NT2/D1 (cell line): ENCODE measurements around the gene YPEL1.
"Not testable (repeated sequence)": the region's sequence is repeated elsewhere in the genome, so short reads cannot be mapped to it uniquely, and the experiment has no call there.

Experiments
- DNase-seq: peaks from one replicate; pipeline ENCODE4 v3.0.0-alpha.2; 2011; ENCODE audit warnings: low read depth, low spot score
- H3K27me3 ChIP-seq: 2 replicates; pipeline ENCODE4 v1.6.0; 2011; ENCODE audit warnings: mild to moderate bottlenecking; ENCODE audit not compliant: insufficient read length, insufficient read depth
- H3K36me3 ChIP-seq: 2 replicates; pipeline ENCODE4 v1.6.1; 2011; ENCODE audit warnings: mild to moderate bottlenecking, low read length, mixed read lengths; ENCODE audit not compliant: insufficient read depth, insufficient read length
- H3K4me1 ChIP-seq: 2 replicates; pipeline ENCODE4 v1.5.1; 2011; ENCODE audit not compliant: insufficient read depth, insufficient read length
- H3K4me3 ChIP-seq: 2 replicates; pipeline ENCODE4 v1.5.1; 2011; ENCODE audit warnings: low read depth; ENCODE audit not compliant: insufficient read length
- H3K9ac ChIP-seq: 2 replicates; pipeline ENCODE4 v1.6.0; 2011; ENCODE audit warnings: low read depth; ENCODE audit not compliant: insufficient read length
- H3K9me3 ChIP-seq: 2 replicates; pipeline ENCODE4 v1.5.1; 2011; ENCODE audit warnings: mild to moderate bottlenecking, low read length; ENCODE audit not compliant: insufficient read depth
- SUZ12 ChIP-seq: IDR thresholded peaks from 2 replicates; pipeline ENCODE4 v1.6.1; 2011; ENCODE audit not compliant: insufficient read length, insufficient read depth; ENCODE audit errors: extremely low read depth
- YY1 ChIP-seq: IDR thresholded peaks from 2 replicates; pipeline ENCODE4 v1.6.1; 2011; ENCODE audit not compliant: insufficient read length, insufficient read depth
- ZNF274 ChIP-seq: IDR thresholded peaks from 2 replicates; pipeline ENCODE4 v1.6.1; 2011; ENCODE audit warnings: mild to moderate bottlenecking, low read depth, low read length

YPEL1 gene

GRCh38 chr22:21683401-21683811, 52.2 kb downstream of the YPEL1 start:
- no peak for DNase-seq
- no peak for TF ChIP-seq YY1
- TF ChIP-seq ZNF274, result no peak
- no peak for TF ChIP-seq SUZ12
- Histone ChIP-seq H3K9ac (no peak overlapping the region), H3K4me3 (no peak overlapping the region), H3K27me3 (no peaks in the 10 kb centered on the region), H3K9me3 (no peaks in the 10 kb centered on the region), H3K36me3 (peaks cover 62% of the 10 kb centered on the region), H3K4me1 (peaks cover 3% of the 10 kb centered on the region)

GRCh38 chr22:21682385-21683175, 53.0 kb downstream of the YPEL1 start:
- Histone ChIP-seq H3K27me3 (no peaks in the 10 kb centered on the region), H3K4me1 (peaks cover 6% of the 10 kb centered on the region), H3K9ac (no peak overlapping the region), H3K36me3 (peaks cover 55% of the 10 kb centered on the region), H3K4me3 (no peak overlapping the region), H3K9me3 (peaks cover 5% of the 10 kb centered on the region; the same call in 1 of the 2 replicates)
- DNase-seq, result no peak
- TF ChIP-seq SUZ12 (no peak), ZNF274 (no peak), YY1 (no peak)

DNA sequence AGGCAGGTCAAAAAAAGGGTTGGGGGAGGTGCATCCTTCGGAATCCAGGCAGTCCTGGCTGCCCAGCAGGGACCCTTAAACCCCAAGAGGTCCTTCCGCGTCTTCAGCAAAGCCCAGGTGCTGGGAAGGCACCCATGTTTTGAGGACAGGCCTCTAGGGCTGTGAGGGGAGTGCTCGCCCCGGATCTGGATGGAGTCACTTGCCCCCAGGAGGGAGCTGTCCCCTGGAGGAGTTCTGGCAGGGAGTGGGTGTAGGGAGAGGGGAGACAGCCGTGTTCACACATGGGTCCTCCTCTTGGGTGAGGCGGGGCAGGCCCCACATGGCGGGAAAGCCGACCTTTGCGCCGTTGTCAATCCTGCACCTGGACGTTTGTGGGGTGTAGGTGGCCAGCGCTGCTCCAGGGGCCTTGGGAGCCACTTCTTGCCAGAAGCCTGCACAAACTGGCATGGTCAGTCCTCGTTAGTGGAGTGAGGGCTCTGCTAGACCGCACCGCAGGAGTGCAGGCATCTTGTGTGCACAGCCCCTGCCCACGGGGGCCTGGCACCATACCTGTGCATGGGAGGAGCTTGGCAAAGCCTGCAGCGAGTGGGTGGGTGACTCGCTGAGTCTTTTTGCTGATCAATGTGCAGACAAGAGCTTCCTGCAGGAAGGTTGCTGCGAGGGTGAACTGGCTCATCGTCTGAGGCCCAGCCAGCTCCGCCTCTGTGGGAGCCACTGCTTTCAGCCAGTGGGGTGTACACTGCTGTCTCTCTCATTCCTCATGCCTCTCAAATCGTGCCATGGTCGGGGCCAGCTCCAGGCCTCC, 53.8 kb downstream of the YPEL1 start:
- Histone ChIP-seq H3K4me3 (no peak overlapping the region), H3K9me3 (peaks cover 7% of the 10 kb centered on the region; the same call in 1 of the 2 replicates), H3K27me3 (no peaks in the 10 kb centered on the region), H3K9ac (no peak overlapping the region), H3K36me3 (peaks cover 49% of the 10 kb centered on the region), H3K4me1 (peaks cover 6% of the 10 kb centered on the region)
- no peak for TF ChIP-seq YY1
- TF ChIP-seq ZNF274, result no peak
- TF ChIP-seq SUZ12, result no peak
- DNase-seq, result no peak

DNA sequence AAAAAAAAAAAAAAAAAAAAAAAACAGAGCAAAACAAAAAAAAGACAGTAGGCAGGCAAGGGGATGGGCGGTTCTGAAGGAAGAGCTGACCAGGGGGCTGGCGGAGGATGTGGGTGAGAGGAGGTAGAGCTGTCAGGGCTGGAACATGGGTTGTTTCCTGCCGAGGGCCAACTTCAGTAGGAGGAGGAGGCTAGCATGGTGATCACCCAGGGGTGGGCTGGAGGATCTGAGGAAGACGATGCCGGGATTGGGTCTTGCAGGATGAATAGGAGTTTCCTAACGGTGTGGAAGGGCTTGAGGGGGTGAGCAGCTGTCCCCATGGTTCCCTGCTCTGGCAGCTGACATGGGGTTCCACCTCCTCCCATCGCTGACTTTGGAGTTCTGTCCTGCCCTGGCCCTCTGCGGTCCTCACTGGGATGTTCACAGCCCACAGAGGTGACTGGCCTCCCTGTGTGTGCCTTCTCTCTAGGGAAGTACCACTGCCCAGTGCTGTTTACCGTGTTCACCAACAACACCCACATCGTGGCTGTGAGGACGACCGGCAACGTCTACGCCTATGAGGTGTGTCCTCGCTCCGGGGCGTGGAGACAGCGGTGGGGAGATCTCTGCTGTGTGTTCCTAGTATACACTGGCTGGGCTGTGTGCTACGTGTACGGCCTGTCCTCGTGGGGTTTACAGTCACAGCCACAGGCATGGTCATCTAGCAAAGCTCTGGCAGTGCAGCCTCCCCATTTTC, 54.6 kb downstream of the YPEL1 start:
- Histone ChIP-seq H3K4me3 (no peak overlapping the region), H3K9me3 (peaks cover 8% of the 10 kb centered on the region; the same call in 1 of the 2 replicates), H3K4me1 (peaks cover 6% of the 10 kb centered on the region), H3K9ac (no peak overlapping the region), H3K27me3 (no peaks in the 10 kb centered on the region), H3K36me3 (peaks cover 43% of the 10 kb centered on the region)
- TF ChIP-seq ZNF274 (no peak), SUZ12 (no peak), YY1 (no peak)
- no peak for DNase-seq

DNA sequence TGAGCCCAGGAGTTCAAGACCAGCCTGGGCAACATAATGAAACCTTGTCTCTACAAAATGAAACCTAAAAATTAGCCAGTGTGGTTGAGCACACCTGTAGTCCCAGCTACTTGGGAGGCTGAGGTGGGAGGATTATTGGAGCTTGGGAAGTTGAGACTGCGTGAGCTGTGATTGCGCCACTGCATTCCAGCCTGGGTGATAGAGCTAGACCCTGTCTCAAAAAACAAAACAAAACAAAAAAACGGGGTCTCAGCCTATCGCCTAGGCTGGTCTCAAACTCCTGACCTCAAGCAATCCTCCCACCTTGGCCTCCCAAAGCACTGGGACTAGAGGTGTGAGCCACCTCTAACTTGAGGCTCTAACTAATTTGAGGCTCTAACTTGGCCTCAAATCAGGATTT, 56.2 kb downstream of the YPEL1 start:
- no peak for DNase-seq
- Histone ChIP-seq H3K36me3 (peaks cover 42% of the 10 kb centered on the region), H3K9ac (no peak overlapping the region), H3K9me3 (peaks cover 13% of the 10 kb centered on the region; the same call in 1 of the 2 replicates), H3K4me1 (peaks cover 6% of the 10 kb centered on the region), H3K4me3 (no peak overlapping the region), H3K27me3 (no peaks in the 10 kb centered on the region)
- TF ChIP-seq YY1 (no peak), ZNF274 (no peak), SUZ12 (no peak)

DNA sequence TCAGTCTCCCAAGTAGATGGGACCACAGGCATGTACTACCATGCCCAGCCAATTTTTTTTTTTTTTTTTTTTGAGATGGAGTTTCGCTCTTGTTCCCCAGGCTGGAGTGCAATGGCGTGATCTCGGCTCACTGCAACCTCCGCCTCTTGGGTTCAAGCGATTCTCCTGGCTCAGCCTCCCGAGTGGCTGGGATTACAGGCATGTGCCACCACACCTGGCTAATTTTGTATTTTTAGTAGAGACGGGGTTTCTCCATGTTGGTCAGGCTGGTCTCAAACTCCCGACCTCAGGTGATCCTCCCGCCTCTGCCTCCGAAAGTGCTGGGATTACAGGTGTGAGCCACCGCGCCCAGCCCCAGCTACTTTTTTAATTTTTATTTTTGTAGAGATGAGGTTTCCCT, 56.8 kb downstream of the YPEL1 start:
- not testable (repeated sequence) for H3K27me3 ChIP-seq, H3K4me1 ChIP-seq, H3K9ac ChIP-seq, H3K4me3 ChIP-seq, DNase-seq
- H3K9me3 ChIP-seq, result peaks cover 13% of the 10 kb centered on the region; the same call in 1 of the 2 replicates
- peaks cover 45% of the 10 kb centered on the region for H3K36me3 ChIP-seq
